HG03045 (cell line): ENCODE measurements around the gene PPIP5K2.
"Not testable (repeated sequence)": the region's sequence is repeated elsewhere in the genome, so short reads cannot be mapped to it uniquely, and the experiment has no call there.

ENCODE experiments used
- ATAC-seq: cut with Tn5 transposase; IDR thresholded peaks from one replicate; pipeline ENCODE4 v1.9.1; 2021; ENCODE audit warnings: mild to moderate bottlenecking, moderate library complexity; ENCODE audit not compliant: unreplicated experiment

Gene PPIP5K2

GRCh38 chr5:103205991-103206700 lies 86.0 kb downstream of the PPIP5K2 start:
- no peak for ATAC-seq

DNA sequence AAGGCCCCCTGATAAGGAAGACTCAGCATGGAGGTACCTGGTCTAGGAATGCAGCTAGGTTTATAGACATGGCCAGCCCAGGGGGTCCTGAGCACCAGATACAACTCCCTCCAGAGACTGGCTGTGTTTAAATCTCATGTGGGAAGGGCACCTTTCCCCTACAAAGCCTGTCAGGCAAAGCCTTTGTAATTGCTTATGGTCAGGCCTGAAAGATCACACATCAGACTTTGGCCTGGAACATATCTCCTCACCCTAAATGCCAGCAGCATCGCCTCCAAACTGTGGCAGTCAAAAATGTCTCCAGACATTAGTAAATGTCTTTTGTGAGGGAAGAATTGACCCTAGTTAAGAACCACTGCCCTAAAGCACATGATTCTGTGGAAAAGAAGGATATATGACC lies 86.9 kb downstream of the PPIP5K2 start:
- no peak for ATAC-seq

GRCh38 chr5:103207653-103208052 lies 87.6 kb downstream of the PPIP5K2 start:
- no peak for ATAC-seq

GRCh38 chr5:103208460-103208859 lies 88.4 kb downstream of the PPIP5K2 start:
- ATAC-seq = no peak

DNA sequence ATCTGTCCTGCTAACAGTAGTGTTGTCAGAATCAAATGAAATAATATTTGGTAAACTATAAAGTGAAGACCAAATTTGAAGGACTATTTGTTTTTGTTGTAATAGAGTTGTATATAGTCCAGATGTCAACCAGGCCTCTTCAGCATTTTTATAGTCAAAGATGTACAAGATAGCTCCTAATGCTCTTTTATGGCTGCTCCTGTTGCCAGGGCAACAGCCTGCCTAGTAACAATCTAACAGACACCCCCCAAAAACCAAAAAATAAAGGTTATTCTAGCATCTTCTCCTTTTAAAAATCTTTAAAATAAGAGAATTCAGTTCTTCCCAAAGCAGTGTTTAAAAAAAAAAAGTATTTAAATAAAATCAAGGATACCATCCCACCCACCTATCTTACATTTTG lies 89.0 kb downstream of the PPIP5K2 start:
- no peak for ATAC-seq

- ATAC-seq = no peak
Observed at GRCh38 chr5:103210952-103211351, 90.9 kb downstream of the PPIP5K2 start.

DNA sequence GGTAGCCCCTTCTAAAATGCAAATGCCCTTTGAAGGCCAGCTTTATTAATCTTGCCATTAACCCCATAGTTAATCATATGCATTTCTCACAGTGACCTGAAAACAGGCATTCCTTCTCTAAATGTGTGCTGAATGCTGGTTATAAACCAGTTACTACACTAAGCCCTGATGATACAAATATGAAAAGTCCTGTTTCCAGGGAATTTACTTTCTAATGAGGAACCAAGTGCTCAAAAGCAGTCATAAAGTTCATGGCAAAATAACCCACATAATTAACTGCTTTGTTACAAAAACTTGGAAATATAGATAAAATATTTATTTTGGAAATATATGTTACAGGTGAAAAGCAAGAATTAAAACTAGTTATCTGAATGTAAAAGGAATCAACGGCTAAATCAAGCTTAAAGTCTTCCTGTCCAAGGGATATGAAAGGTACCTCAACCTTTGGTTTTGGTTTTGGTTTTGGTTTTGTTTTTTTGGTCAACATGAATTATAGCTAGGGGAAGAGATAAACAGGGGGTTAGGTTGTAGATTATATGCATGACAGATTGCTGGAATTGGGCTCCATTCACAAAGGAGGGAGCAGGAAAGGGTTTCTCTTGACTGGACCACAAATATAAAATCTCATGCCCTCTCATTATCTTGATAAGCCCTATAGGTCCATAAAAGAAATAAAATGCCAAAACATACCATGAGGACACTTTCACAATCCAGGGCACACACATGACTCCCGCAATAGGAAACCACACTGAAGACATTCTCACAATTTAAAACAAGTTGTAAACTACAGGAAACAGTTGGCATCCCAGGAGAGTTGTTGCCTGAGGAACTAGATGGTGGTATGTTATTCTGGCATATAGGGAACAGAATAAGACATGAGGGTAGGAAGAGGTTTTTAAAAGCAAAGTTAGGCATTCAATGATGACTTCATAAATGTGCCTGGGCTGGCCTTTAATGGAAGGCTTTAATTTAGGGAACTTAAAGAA lies 91.8 kb downstream of the PPIP5K2 start:
- peak; percentile 84 for ATAC-seq

- no peak for ATAC-seq
Observed at GRCh38 chr5:103216137-103216536, 96.0 kb downstream of the PPIP5K2 start.

DNA sequence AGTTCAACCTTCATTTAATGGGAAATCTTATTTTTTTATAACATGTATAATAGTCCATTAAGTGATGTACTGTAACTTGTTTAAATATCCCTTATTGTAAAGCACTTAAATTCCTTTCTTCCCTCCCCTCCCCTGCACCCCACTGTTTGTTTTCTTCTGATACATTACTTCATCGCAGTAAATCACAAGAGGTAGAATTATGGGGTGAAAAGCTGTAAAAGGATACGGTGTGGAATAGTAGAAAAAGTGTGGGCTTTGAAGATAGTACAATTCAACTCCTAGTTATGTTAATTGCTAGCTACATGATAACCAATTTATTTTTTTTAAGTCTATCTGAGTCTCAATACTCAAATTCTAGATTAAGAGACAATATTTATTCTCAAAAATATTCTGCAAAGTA lies 96.6 kb downstream of the PPIP5K2 start:
- ATAC-seq = no peak

GRCh38 chr5:103217101-103217500 lies 97.0 kb downstream of the PPIP5K2 start:
- ATAC-seq = no peak

DNA sequence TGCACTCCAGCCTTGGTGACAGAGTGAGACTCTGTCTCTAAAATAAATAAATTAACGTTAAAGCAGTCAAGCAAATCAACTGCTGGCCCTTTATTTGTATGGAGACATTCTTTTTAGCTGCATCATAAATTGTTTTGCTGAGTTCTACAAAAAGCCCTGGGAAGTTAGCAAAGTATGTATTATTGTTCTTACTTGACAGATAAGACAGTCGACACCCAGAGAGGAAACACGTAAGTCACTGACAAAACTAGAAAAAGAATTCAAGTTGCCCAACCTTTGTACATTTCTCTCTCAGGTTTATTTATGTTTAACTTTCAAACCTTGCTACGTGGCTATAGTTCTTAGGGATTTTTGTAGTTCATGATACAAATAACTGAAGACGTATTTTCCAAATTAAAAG lies 98.1 kb downstream of the PPIP5K2 start:
- no peak for ATAC-seq

- not testable (repeated sequence) for ATAC-seq
Observed at GRCh38 chr5:103219074-103219473, 99.0 kb downstream of the PPIP5K2 start.

GRCh38 chr5:103223031-103223955 lies 103.2 kb downstream of the PPIP5K2 start:
- no peak for ATAC-seq

GRCh38 chr5:103224118-103224893 lies 104.2 kb downstream of the PPIP5K2 start:
- peak; percentile 90 for ATAC-seq

- no peak for ATAC-seq
Observed at GRCh38 chr5:103224894-103225246, 104.8 kb downstream of the PPIP5K2 start.

DNA sequence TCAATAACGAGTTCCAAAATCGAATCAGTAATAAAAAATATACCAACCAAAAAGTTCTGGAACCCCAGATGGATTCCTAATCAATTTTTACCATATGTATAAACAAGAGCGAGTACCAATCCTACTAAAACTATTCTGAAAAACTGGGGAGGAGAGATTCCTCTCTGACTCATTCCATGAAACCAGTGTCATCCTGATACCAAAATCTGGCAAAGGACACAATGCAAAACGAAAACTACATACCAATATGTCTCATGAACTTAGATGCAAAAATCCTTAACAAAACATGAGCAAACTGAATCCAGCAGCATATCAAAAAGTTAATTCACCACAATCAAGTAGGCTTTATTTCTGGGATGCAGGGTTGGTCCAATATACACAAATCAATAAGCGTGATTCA lies 108.0 kb downstream of the PPIP5K2 start:
- ATAC-seq = no peak

GRCh38 chr5:103228588-103228987 lies 108.5 kb downstream of the PPIP5K2 start:
- no peak for ATAC-seq

GRCh38 chr5:103232393-103232999 lies 112.4 kb downstream of the PPIP5K2 start:
- ATAC-seq = peak; percentile 77

GRCh38 chr5:103234239-103234975 lies 114.3 kb downstream of the PPIP5K2 start:
- ATAC-seq = no peak
